CD4-positive, alpha-beta T cell treated with Interleukin-15 for 4 hours (primary cell): ENCODE data around the gene ACSF2.
"Not testable (repeated sequence)": the region's sequence is repeated elsewhere in the genome, so short reads cannot be mapped to it uniquely, and the experiment has no call there.

ENCODE experiments used
- DNase-seq: peaks from one replicate; pipeline ENCODE4 v3.0.0-alpha.2; 2020; ENCODE audit warnings: low spot score

Gene ACSF2, protein sequence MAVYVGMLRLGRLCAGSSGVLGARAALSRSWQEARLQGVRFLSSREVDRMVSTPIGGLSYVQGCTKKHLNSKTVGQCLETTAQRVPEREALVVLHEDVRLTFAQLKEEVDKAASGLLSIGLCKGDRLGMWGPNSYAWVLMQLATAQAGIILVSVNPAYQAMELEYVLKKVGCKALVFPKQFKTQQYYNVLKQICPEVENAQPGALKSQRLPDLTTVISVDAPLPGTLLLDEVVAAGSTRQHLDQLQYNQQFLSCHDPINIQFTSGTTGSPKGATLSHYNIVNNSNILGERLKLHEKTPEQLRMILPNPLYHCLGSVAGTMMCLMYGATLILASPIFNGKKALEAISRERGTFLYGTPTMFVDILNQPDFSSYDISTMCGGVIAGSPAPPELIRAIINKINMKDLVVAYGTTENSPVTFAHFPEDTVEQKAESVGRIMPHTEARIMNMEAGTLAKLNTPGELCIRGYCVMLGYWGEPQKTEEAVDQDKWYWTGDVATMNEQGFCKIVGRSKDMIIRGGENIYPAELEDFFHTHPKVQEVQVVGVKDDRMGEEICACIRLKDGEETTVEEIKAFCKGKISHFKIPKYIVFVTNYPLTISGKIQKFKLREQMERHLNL

DNA sequence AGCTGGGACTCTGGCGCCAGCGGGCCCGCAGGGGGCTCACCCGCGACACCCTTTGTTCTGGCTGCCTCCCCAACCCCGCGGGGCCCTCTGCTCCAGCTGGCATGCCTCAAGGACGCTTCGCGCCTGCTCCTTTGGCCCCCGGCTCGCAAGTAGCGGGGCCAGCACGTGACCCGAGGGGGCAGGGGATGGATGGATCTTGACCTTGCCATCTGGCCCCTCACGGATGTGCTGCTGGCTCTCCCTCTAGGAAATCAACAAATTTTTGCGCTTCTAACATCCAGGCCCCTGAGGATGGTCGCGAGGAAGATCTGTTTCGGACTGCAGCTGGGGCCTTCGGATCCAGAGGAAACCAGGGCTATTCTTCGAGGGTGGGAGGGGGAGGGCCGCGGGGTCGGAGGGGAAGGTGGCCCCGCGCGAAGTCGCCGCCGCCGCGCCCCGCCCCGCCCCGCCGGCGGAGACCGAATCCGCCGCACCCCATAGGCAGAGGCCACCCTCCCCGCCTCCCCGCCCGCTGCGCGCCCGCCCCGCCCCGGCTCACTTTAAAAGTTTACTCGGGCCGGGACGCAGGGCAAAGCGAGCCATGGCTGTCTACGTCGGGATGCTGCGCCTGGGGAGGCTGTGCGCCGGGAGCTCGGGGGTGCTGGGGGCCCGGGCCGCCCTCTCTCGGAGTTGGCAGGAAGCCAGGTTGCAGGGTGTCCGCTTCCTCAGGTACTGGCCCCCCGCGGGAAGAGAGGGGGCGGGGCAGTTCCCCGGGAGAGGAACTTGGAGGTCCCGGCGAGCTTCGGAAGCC, at the start of gene ACSF2:
ACSF2 (plus strand) TSS at position 537 of the 790 bp plus-strand sequence; CDS start at position 581, 44 bp downstream.
- peak; percentile 68 for DNase-seq

GRCh38 chr17:50379351-50380132, 46.5 kb upstream of the ACSF2 start:
- DNase-seq, result no peak

GRCh38 chr17:50380369-50381259, 45.4 kb upstream of the ACSF2 start:
- DNase-seq, result no peak

GRCh38 chr17:50381260-50381815, 44.7 kb upstream of the ACSF2 start:
- no peak for DNase-seq

DNA sequence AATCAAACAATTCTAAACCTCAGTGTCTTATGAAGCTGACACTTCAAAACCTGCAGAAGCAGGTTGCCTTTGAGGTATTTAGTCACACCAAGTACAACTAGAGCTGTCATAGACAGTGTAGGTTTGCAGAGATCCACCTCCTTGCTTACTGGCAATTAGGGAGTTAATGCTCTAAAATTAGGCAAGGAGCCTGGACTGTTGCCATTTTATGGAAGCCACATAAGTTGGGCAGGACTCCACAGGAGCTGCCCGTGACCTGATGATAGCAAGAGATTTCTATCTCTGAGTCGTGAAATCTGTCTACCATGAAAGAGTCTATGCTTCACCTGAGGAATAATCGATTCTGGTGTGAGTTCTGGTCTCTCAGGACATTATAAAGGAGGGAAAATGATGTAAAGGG, 44.1 kb upstream of the ACSF2 start:
- no peak for DNase-seq

- DNase-seq, result no peak
These were observed 43.1 kb upstream of the ACSF2 start for GRCh38 chr17:50382931-50383330.

DNA sequence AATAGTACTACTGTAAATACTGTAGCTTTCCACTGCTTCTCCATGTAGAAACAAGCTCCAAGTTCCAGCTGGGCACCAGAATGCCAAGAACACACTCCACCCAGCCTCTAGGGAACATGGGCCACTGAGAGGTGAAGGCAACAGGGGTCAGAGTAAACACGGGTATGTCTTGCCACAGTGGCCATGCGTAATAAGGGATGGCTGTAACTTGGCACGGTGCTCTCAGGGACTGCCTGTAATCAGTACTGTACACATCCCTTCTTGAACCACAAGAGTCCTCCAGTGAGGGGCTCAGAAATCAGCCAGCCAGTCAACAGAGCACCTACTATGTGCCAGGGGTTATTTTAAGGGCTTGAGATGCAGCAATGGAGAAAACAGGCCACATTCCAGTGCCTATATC, 39.5 kb upstream of the ACSF2 start:
- DNase-seq, result no peak

DNA sequence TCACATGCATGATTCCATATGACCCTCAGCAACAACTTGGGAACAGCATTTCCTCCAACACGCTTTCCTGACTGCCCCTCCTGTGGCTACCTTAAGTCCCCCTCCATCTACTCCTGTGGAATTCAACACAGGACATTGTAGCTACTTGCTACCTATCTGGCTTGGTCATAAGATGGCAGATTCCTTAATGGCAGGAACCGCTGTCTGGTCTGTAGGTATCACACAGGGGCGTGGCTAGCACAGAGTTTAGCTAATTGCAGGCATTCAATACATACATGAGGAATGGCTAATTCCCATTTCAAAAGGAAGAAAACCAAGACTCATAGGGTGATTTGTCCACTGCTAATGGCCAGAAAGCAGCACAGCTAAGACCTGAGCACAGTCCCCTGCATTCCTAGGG, 37.3 kb upstream of the ACSF2 start:
- DNase-seq, result no peak

DNA sequence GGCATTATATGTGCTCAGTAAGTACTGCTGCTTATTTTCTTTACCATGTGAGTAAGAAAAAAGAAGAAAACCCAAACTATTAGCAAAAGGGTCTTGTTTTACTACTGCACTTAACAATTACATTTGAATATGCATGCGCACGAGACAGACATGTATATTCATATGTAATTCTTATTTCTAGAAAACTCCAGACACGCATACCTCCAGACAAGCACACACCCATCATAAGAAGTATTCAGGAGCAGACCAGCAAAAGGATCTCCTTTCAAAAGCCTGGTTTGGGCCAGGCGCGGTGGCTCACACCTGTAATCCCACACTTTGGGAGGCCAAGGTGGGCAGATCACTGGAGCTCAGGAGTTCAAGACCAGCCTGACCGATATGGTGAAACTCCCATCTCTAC, 36.5 kb upstream of the ACSF2 start:
- no peak for DNase-seq

- DNase-seq, result no peak
These were observed 33.4 kb upstream of the ACSF2 start for GRCh38 chr17:50392621-50393020.

- no peak for DNase-seq
These were observed 32.3 kb upstream of the ACSF2 start for GRCh38 chr17:50393700-50394099.

- no peak for DNase-seq
These were observed 31.3 kb upstream of the ACSF2 start for GRCh38 chr17:50394711-50395110.

- no peak for DNase-seq
These were observed 29.5 kb upstream of the ACSF2 start for GRCh38 chr17:50396261-50397110.

DNA sequence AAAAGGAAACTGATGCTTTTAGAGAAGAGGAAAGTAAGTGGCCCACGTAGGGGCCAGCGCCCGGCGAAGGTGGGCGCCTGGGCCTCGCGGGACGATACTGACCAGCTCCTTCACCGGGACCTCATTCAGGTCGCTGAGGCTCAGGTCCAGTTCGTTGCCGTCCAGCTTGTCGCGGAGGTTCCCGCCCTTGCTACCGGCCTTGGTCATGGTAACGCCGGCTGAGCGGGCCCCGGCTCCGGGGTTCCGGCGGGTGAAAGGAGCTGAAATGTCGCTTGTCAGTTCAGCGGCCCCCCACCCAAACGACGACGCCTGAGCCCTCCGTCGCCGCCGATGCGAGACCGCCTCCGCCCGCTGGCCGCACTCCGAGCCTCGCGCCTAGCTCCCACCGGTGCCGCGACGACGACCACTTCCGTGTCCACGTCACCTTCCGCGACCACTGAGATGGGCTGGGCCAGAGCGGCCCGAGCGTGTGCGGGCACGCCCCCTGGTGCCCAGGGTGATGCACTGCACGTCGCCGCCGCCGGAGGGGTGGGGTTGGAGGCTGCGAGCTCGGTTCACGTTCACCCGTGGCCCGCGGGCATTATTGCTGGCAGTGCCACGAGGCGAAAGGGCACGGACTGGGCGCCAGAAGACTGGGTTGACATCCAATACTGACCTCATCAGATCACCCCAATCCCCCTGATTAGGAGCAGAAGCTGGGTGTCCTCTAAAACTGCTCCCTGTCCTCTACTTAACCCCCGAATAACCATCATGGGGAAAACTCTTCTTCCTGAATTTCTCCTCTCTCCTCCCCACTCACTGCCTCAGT, 28.7 kb upstream of the ACSF2 start, which contains the start of gene LRRC59:
LRRC59 (minus strand) TSS at position 413 of the 808 bp plus-strand sequence; CDS start at position 207, 206 bp downstream.
- DNase-seq, result peak; percentile 93

GRCh38 chr17:50397919-50398285, 28.1 kb upstream of the ACSF2 start:
- DNase-seq, result no peak

DNA sequence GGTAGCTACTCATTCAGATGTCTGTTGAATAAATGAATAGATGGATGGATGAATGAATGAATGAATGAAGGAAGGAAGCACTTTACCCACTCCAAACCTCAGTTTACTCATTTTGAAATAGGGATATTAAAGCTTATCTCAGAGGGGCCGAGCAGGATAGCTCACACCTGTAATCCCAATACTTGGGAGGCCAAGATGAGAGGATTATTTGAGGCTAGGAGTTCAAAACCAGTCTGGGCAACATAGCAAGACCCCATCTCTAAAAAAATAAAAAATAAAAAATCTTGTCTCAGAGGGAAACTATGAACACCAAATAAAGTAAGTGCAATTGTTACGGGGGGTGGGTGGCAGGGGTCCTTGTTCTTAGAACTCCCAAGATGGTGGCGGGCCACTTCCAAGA, 27.3 kb upstream of the ACSF2 start:
- DNase-seq, result not testable (repeated sequence)

- DNase-seq, result not testable (repeated sequence)
These were observed 26.4 kb upstream of the ACSF2 start for GRCh38 chr17:50399591-50399990.

GRCh38 chr17:50405351-50405750, 20.7 kb upstream of the ACSF2 start:
- DNase-seq, result not testable (repeated sequence)

- no peak for DNase-seq
These were observed 19.4 kb upstream of the ACSF2 start for GRCh38 chr17:50406578-50406977.
